ENCODE results near the gene CACNA1A.

GRCh38 chr19:13209484-13210338 lies 296.6 kb downstream of the CACNA1A start:
- no peak for TF ChIP-seq CTCF (IDR thresholded peaks at IDR 0.05)
- TF ChIP-seq POLR2A (IDR thresholded peaks at IDR 0.05) = no peak
